SJCRH30 (cell line): ENCODE results near the gene ADRA2A. TPM values are rescaled to one million over a fixed set of nuclear protein-coding genes. Genes with fewer than 3 reads are reported as not detected.

Experiments used
- DNase-seq, 2 experiments: peaks; one replicate each; pipeline ENCODE4 v3.0.0-alpha.2; 2015 to 2020
- H3K27ac ChIP-seq: fragments of 250-450 bp; sonication (Bioruptor Pico); 2 replicates; pipeline ENCODE4 v1.5.1; 2020; ENCODE audit warnings: mild to moderate bottlenecking, moderate library complexity
- H3K27me3 ChIP-seq: fragments of 250-450 bp; sonication (Bioruptor Pico); 2 replicates; pipeline ENCODE4 v1.5.1; 2020; ENCODE audit warnings: mild to moderate bottlenecking, moderate library complexity
- H3K36me3 ChIP-seq: fragments of 250-450 bp; sonication (Bioruptor Pico); 2 replicates; pipeline ENCODE4 v1.5.1; 2020; ENCODE audit warnings: mild to moderate bottlenecking, moderate library complexity
- H3K4me1 ChIP-seq: fragments of 250-450 bp; sonication (Bioruptor Pico); 2 replicates; pipeline ENCODE4 v1.5.1; 2020; ENCODE audit warnings: mild to moderate bottlenecking, moderate library complexity
- H3K4me3 ChIP-seq: fragments of 250-450 bp; sonication (Bioruptor Pico); 2 replicates; pipeline ENCODE4 v1.5.1; 2020; ENCODE audit warnings: mild to moderate bottlenecking, moderate library complexity
- H3K9me3 ChIP-seq: fragments of 250-450 bp; sonication (Bioruptor Pico); replicated peaks from 2 replicates; pipeline ENCODE4 v1.5.1; 2020; ENCODE audit warnings: mild to moderate bottlenecking, moderate library complexity
- total RNA-seq: library from RNA; depleted of rRNA; stranded (reverse); fragments of >200 nt; shearing (Covaris generic); gene quantifications from 2 replicates; pipeline ENCODE4 v1.2.3, GENCODE V29; 2014

Gene ADRA2A
- total RNA-seq, 1 experiment from 2014 or later, result 0.79 TPM

DNA sequence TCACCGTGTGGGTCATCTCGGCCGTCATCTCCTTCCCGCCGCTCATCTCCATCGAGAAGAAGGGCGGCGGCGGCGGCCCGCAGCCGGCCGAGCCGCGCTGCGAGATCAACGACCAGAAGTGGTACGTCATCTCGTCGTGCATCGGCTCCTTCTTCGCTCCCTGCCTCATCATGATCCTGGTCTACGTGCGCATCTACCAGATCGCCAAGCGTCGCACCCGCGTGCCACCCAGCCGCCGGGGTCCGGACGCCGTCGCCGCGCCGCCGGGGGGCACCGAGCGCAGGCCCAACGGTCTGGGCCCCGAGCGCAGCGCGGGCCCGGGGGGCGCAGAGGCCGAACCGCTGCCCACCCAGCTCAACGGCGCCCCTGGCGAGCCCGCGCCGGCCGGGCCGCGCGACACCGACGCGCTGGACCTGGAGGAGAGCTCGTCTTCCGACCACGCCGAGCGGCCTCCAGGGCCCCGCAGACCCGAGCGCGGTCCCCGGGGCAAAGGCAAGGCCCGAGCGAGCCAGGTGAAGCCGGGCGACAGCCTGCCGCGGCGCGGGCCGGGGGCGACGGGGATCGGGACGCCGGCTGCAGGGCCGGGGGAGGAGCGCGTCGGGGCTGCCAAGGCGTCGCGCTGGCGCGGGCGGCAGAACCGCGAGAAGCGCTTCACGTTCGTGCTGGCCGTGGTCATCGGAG, 1.8 kb downstream of the ADRA2A start:
- DNase-seq, result no peak
- H3K27me3 ChIP-seq, result peaks cover 4% of the 10 kb centered on the region; the same call in 1 of the 2 replicates
- H3K9me3 ChIP-seq, result no peaks in the 10 kb centered on the region
- no peaks in the 10 kb centered on the region for H3K4me1 ChIP-seq
- H3K4me3 ChIP-seq, result no peak overlapping the region
- no peak overlapping the region for H3K27ac ChIP-seq
- H3K36me3 ChIP-seq, result no peaks in the 10 kb centered on the region

DNA sequence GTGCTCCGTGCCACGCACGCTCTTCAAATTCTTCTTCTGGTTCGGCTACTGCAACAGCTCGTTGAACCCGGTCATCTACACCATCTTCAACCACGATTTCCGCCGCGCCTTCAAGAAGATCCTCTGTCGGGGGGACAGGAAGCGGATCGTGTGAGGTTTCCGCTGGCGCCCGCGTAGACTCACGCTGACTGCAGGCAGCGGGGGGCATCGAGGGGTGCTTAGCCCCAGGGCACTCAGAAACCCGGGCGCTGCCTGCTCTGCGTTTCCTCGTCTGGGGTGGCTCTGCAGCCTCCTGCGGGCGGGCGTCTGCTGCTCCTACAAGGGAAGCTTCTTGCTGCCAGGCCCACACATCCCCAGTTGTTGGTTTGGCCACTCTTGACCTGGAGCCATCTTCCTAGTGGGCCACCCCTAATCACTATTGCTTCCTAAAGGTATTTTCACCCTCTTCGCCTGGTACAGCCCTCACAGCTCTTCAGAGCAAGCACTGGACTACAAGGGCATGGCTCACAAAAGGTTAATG, 2.5 kb downstream of the ADRA2A start:
- peaks cover 4% of the 10 kb centered on the region; the same call in 1 of the 2 replicates for H3K27me3 ChIP-seq

DNA sequence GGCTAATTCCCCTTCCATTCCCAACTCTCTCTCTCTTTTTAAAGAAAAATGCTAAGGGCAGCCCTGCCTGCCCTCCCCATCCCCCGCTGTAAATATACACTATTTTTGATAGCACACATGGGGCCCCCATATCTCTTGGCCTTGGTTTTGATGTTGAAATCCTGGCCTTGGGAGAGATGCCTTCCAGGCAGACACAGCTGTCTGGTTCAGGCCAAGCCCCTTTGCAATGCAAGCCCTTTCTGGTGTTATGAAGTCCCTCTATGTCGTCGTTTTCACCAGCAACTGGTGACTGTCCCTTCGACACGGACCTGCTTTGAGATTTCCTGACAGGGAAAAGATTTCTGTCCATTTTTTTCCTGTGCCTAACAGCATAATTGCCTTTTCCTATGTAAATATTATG, 3.0 kb downstream of the ADRA2A start:
- Histone ChIP-seq H3K27ac (no peak overlapping the region), H3K4me1 (no peaks in the 10 kb centered on the region), H3K4me3 (no peak overlapping the region), H3K9me3 (no peaks in the 10 kb centered on the region), H3K36me3 (no peaks in the 10 kb centered on the region), H3K27me3 (peaks cover 4% of the 10 kb centered on the region; the same call in 1 of the 2 replicates)
- DNase-seq, result peak in 1 of 2 experiments; percentile 18

More for the DNA sequence above, 2.5 kb downstream of the ADRA2A start:
- Histone ChIP-seq H3K4me3 (no peak overlapping the region), H3K9me3 (no peaks in the 10 kb centered on the region), H3K27ac (no peak overlapping the region), H3K4me1 (no peaks in the 10 kb centered on the region), H3K36me3 (no peaks in the 10 kb centered on the region)
- no peak for DNase-seq

DNA sequence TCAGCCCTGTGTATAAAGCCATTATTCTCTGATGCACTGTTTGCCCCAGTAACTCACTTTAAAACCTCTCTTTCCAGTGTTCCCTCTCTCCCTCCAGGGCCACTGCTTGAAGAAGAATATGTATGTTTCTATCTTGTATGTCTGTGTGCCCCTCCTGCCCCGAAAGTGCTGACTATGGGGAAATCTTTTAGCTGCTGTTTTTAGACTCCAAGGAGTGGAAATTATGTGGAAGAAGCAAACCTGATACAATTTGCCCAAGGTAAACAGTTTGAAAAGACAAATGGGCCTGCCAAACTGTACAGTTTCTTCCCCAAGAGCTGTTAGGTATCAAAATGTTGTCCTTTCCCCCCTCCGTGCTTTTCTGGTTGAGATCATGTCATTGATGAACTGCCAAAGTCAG, 3.4 kb downstream of the ADRA2A start:
- Histone ChIP-seq H3K9me3 (no peaks in the 10 kb centered on the region), H3K27ac (no peak overlapping the region), H3K4me1 (no peaks in the 10 kb centered on the region), H3K4me3 (no peak overlapping the region), H3K27me3 (peaks cover 3% of the 10 kb centered on the region; the same call in 1 of the 2 replicates), H3K36me3 (no peaks in the 10 kb centered on the region)
- no peak for DNase-seq

DNA sequence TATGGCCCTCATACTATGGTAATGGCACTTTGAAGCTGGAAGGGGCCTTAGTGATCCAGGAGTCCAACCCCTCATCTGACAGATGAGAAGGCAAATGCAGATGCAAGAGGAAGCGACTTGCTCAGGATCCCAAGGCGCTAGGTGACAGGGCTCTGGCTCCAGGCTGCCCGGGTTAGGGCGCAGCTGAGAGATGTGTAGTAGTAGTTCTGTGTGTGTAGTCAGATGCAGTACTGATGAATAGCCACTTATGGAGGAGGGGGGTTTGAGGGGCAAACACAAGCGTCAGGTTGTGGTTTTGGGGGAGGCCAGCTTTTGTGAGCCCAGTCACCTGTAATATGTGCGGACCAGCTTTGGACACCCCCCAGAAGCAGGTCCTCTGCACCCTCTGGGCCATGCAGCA, 4.8 kb downstream of the ADRA2A start:
- Histone ChIP-seq H3K4me1 (no peaks in the 10 kb centered on the region), H3K36me3 (no peaks in the 10 kb centered on the region), H3K27ac (no peak overlapping the region), H3K27me3 (no peaks in the 10 kb centered on the region), H3K9me3 (no peaks in the 10 kb centered on the region), H3K4me3 (no peak overlapping the region)
- DNase-seq, result no peak

DNA sequence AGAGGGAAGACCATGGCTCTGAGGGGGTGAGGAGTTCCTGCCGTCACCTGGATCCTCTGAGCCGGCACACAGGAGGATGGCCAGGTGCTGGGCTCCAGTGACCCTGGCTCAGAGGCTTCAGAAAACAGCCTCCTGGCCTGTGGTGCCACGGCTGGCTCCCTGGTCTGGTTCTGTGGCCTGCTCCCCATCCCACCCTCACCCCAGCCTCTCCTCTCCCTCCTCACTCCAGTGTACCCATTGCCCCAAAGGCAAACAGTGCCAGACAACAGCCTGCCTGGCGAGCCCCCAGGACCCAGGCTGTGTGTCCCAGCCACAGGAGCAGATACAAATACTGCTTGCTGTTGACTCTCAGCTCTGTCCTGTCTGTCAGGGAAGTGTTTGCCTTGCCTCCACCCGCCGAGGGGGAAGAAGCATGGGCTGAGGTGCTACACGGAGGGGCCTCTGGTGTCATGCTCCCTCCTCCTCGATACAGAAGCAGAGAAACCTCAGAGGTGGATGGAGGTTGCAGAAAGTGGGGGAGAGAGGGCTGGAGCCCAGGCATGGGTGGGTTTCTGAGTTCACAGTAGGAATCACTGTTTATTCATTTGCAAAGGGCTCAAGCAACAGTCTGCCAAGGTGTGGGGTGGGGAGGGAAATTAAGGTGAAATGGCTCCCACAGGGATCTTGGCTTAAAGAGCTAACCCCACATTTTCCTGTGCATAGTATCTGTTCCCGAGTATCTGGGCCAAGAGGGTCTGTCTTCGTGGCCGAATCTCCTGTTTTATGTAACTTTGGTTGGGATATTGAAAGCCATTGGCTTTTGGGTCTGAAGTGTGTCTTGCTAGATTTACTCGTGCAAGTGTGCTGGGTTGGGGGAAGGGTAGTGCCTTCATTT, 5.5 kb downstream of the ADRA2A start:
- H3K27ac ChIP-seq, result no peak overlapping the region
- no peaks in the 10 kb centered on the region for H3K27me3 ChIP-seq
- no peak overlapping the region for H3K4me3 ChIP-seq
- no peak for DNase-seq
- H3K4me1 ChIP-seq, result no peaks in the 10 kb centered on the region
- no peaks in the 10 kb centered on the region for H3K36me3 ChIP-seq
- no peaks in the 10 kb centered on the region for H3K9me3 ChIP-seq

DNA sequence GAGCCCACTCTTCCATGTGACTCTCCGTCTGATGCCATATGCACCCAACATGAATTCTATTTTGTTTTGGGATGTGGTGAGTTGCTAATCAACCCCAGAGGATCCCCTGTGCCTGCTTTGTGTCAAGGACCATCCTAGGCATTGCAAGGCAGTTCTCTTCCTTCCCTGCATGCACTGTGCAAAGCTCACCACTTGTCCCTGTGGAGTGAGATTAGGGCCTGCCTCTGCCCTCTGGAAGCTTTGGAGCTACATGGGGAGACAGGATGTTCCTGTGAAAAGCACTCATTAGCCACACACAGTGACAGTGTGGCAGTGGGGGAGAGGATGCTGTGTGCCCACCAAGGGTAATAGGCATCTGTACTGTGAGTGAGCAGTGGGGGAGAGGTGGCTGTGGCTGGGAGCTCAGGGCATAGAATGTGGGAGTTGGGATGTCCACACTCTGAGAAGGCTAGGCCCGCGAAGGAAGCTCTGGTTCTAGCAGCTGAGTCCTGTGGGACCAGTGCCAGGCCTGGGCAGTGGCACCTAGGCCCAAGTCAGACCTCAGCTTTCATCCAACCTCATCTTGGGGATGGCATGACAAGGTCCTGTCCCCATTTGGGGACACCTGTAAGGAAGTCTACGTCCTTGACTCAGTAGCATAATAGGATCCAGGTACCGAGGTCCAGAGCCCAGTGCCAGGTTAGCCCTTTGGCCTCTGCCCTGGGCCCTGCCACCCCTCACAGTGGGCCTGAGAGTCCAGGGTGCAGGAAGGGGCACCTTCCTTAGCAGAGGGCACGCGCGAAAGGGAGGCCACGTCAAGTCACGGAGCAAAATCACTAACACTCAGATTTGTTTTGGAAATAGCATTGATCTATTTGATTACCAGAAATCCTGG, 6.6 kb downstream of the ADRA2A start:
- no peak for DNase-seq
- Histone ChIP-seq H3K27ac (no peak overlapping the region), H3K4me3 (no peak overlapping the region), H3K4me1 (no peaks in the 10 kb centered on the region), H3K36me3 (no peaks in the 10 kb centered on the region), H3K9me3 (no peaks in the 10 kb centered on the region), H3K27me3 (no peaks in the 10 kb centered on the region)

DNA sequence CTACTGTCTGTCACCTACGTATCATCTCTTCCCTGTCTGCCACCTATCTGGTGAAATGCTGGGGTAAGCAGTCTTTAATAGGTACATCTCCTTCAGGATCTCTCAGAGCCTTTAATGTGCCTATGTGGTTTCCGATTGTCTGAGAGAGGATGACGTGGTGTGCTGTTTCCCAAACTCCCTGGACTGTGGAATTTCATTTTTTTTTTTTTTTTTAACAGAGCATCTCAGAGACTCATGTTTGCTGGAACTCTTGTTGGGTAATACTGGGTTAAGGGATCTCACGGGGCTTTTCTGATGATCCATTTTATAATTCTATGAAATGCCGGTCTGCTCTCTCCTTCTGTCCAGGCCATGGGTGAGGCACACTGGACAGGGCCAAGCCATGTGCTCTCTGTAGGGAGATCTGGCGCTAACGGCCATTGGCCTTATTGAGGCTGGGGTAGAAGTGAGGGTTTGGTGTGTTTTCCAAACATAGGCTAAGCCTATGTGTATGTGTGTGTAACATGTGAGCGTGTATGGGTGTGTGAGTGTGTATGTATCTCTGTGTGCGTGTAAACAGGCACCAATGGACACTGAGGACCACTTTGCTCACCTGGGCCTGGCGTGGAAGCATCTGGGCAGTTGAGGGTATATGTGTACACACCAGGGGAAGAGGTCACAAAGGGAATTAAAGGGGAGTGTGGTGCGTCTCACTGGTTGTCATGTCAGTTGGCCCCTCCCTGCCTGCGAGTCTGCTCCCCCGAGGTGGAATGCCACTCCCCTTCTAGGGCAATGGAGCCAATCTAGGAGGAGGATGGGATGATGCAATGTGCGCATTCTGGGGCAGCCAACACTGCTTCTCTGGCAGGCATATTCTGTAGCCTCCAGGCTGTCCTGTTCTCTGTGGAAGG, 7.8 kb downstream of the ADRA2A start:
- Histone ChIP-seq H3K9me3 (no peaks in the 10 kb centered on the region), H3K4me3 (no peak overlapping the region), H3K36me3 (no peaks in the 10 kb centered on the region), H3K27ac (no peak overlapping the region), H3K4me1 (no peaks in the 10 kb centered on the region), H3K27me3 (no peaks in the 10 kb centered on the region)
- DNase-seq, result no peak

DNA sequence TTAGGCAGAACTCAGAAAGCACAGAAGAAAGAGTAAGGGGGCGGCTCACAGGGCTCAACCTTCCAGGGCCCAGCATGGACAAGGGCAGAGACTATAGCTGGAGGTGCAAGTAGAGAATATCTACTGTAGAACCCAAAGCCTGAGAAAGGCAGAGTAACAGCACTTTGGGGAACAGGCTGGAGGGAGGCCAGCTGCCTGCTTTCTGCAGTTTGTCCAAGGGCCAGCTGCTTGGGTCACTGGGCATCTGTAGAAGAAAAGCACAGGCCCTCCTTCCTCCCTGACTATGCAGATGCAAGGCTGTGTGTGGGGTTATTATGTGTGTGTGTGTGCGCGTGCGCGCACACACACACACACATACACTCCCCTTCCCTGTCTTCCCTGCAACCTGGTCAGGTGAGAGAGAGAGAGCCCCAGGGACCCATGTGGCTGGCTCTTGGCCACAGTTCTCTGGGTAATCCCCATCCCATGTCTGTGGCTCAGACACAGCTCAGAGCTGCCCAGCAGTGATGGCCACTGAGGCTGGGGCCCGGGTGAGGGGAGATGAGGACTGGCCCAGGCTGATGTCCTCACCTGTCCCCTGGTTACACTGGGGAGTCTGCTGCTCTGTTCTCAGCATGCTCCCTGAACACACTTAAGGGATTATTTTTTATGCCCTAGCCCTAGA, 9.0 kb downstream of the ADRA2A start:
- no peaks in the 10 kb centered on the region for H3K9me3 ChIP-seq
- no peak for DNase-seq
- no peak overlapping the region for H3K4me3 ChIP-seq
- H3K36me3 ChIP-seq, result no peaks in the 10 kb centered on the region
- H3K27ac ChIP-seq, result no peak overlapping the region
- no peaks in the 10 kb centered on the region for H3K4me1 ChIP-seq
- no peaks in the 10 kb centered on the region for H3K27me3 ChIP-seq

DNA sequence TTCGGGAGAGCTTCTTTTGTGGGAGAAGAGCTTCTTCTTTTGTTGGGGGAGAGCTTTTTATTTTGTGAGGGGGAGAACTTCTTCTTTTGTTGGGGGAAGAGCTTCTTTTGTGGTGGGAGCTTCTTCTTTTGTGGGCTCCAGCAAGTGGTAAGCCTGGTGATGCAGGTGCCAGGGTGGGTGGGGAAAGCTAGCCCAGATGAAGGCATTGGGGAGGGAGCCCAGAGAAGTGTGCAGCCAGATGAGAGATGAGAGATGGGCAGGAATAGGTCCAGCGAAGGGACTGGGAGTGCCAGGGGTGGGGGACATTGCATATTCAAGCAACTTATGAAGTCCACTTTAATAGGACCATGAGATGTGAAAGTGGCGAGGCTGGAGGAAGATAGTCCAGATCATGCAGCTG, 9.7 kb downstream of the ADRA2A start:
- no peaks in the 10 kb centered on the region for H3K4me1 ChIP-seq
- no peaks in the 10 kb centered on the region for H3K27me3 ChIP-seq
- H3K9me3 ChIP-seq, result no peaks in the 10 kb centered on the region
- DNase-seq, result no peak
- H3K27ac ChIP-seq, result no peak overlapping the region
- H3K36me3 ChIP-seq, result no peaks in the 10 kb centered on the region
- no peak overlapping the region for H3K4me3 ChIP-seq

DNA sequence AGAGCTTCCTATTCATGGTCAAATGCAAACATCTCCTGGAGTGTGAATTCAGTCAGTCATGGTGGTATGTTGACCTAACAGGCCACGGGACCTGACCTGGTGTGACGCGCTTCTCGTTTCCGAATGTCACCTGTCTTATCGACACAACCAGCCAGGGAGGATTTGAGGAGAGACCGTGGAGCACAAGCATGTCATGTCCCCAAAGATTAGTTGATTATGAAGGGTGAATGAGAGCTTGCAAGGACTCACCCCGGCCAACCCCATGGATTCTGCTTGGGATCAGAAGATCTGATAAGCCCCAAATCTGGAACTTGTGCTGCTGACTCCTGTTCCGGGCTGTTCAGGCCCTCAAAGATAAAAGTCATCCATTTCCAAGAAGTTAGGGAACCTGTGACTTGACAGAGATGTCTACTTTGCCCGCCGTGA, 10.5 kb downstream of the ADRA2A start:
- Histone ChIP-seq H3K4me1 (no peaks in the 10 kb centered on the region), H3K4me3 (no peak overlapping the region), H3K9me3 (no peaks in the 10 kb centered on the region), H3K27me3 (no peaks in the 10 kb centered on the region), H3K36me3 (no peaks in the 10 kb centered on the region), H3K27ac (no peak overlapping the region)
- no peak for DNase-seq

DNA sequence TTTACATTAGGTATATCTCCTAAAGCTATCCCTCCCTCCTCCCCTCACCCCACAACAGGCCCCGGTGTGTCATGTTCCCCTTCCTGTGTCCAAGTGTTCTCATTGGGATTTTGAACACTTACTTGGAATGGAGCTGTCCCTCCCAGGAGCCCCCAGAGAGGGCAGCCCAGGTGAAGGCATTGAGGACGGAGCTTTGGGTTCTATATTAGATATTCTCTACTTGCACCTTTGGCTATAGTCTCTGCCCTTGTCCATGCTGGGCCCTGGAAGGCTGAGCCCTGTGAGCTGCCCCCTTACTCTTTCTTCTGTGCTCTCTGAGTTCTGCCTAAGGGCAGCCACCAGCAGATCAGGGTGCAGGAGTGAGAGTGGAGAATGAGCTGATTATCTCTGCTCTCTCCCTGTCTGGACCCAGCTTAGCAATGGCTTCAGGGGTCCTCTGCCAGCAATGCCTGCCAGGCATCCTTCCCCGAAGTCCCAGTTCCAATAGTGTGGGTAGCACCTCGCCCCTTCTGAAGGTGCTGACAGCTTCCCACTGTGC, 11.2 kb downstream of the ADRA2A start:
- H3K4me1 ChIP-seq, result no peaks in the 10 kb centered on the region
- DNase-seq, result no peak
- no peak overlapping the region for H3K4me3 ChIP-seq
- no peaks in the 10 kb centered on the region for H3K36me3 ChIP-seq
- H3K9me3 ChIP-seq, result no peaks in the 10 kb centered on the region
- no peak overlapping the region for H3K27ac ChIP-seq
- no peaks in the 10 kb centered on the region for H3K27me3 ChIP-seq

DNA sequence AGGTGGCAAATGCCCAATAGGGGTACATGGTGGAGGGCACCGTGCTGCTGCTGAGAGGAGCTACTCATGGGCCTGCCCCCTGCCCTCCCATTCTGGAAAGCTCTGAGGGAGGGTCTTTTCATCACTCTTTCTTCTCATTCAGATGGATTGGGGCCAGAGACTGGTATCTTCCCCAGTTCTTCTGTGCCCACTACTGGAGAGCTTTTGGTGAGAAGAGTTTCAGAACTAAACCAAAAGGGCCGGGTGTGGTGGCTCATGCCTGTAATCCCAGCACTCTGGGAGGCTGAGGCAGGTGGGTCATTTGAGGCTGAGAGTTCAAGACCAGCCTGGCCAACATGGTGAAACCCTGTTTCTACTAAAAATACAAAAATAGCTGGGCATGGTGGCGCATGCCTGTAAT, 12.5 kb downstream of the ADRA2A start:
- Histone ChIP-seq H3K27me3 (no peaks in the 10 kb centered on the region), H3K4me3 (no peak overlapping the region), H3K27ac (no peak overlapping the region), H3K36me3 (no peaks in the 10 kb centered on the region), H3K9me3 (no peaks in the 10 kb centered on the region), H3K4me1 (no peaks in the 10 kb centered on the region)
- no peak for DNase-seq
